Breast epithelium (tissue), 4 donors: ENCODE results near the gene KLHL26. TPM values are rescaled to one million over a fixed set of nuclear protein-coding genes. Genes with fewer than 3 reads are reported as not detected.

Experiments
- DNase-seq, 2 donors: peaks; one replicate each; pipeline ENCODE4 v3.0.0-alpha.2; 2019; ENCODE audit warnings: low spot score in 2 of 2
- H3K27ac ChIP-seq, 2 donors: fragments of 200-600 bp; sonication (generic) in 1 of 2; one replicate each; pipeline ENCODE4 v1.5.1; 2016 to 2019; ENCODE audit warnings: mild to moderate bottlenecking in 1 of 2
- H3K27me3 ChIP-seq, 2 donors: fragments of 200-600 bp; sonication (generic) in 1 of 2; one replicate each; pipeline versions ENCODE4 v1.5.1 to v1.6.0; 2017 to 2019; ENCODE audit warnings: control low read depth in 1 of 2, mild to moderate bottlenecking in 1 of 2
- H3K36me3 ChIP-seq: fragments of 200-600 bp; one replicate; pipeline ENCODE4 v1.5.1; 2019
- H3K4me1 ChIP-seq, 2 donors: fragments of 200-600 bp; sonication (generic); one replicate each; pipeline ENCODE4 v1.5.1; 2016 to 2019; ENCODE audit warnings: control low read depth in 1 of 2
- H3K4me3 ChIP-seq, 3 donors: fragments of 200-600 bp; sonication (generic); 1 replicate in 2 of 3; 2 replicates in 1 of 3; pipeline ENCODE4 v1.5.1; 2016 to 2019; ENCODE audit warnings: mild to moderate bottlenecking in 3 of 3, moderate library complexity in 2 of 3
- H3K9me3 ChIP-seq, 2 donors: fragments of 200-600 bp; sonication (generic) in 1 of 2; one replicate each; pipeline ENCODE4 v1.5.1; 2016 to 2019; ENCODE audit warnings: control low read depth in 1 of 2
- CTCF ChIP-seq, 3 donors: fragments of 450-650 bp; IDR thresholded peaks; one replicate each; pipeline ENCODE4 v1.5.1; 2016 to 2017; ENCODE audit warnings: antibody characterized with exemption in 3 of 3, mild to moderate bottlenecking in 3 of 3, moderate library complexity in 3 of 3
- POLR2A ChIP-seq: fragments of 450-650 bp; IDR thresholded peaks from one replicate; pipeline ENCODE4 v1.6.1; 2016; ENCODE audit warnings: antibody characterized with exemption, mild to moderate bottlenecking, moderate library complexity
- POLR2AphosphoS5 ChIP-seq, 3 donors: sonication (generic); formaldehyde crosslinking; IDR thresholded peaks; one replicate each; pipeline ENCODE4 v1.6.1; 2017; ENCODE audit warnings: antibody characterized with exemption in 3 of 3
- intact Hi-C: fragments of 100-400 bp; cut with DNase I; formaldehyde crosslinking; loops from one replicate; pipeline ENCODE4 v1.15.1; 2023; ENCODE audit warnings: low total_unique reads
- total RNA-seq, 3 donors: library from RNA; depleted of rRNA; stranded (reverse); fragments of >200 nt; gene quantifications; one replicate each; pipeline ENCODE4 v1.1.0, GENCODE V29; 2016

The KLHL26 gene
- total RNA-seq, 3 donors from 2014 or later = 7.0 to 18.1 (median 14.7) TPM

- no peak for DNase-seq
- intact Hi-C loops = no loop called here
- H3K27ac ChIP-seq = no peak overlapping the region
- no peak overlapping the region for H3K4me3 ChIP-seq
- H3K27me3 ChIP-seq = peaks cover 23 to 91% of the 10 kb centered on the region in 2 donors
- H3K36me3 ChIP-seq = no peaks in the 10 kb centered on the region
- TF ChIP-seq POLR2A = no peak
- TF ChIP-seq CTCF (IDR thresholded peaks at IDR 0.05) = no peak
- no peak for TF ChIP-seq POLR2AphosphoS5 (IDR thresholded peaks at IDR 0.05)
- H3K9me3 ChIP-seq = no peaks in the 10 kb centered on the region
- H3K4me1 ChIP-seq = peaks cover 12 to 22% of the 10 kb centered on the region in 2 donors
Observed at GRCh38 chr19:18609717-18610051, 27.1 kb upstream of the KLHL26 start.

- no peak overlapping the region for H3K27ac ChIP-seq
- H3K4me3 ChIP-seq = no peak overlapping the region
- peaks cover 12 to 22% of the 10 kb centered on the region in 2 donors for H3K4me1 ChIP-seq
- intact Hi-C loops = no loop called here
- H3K27me3 ChIP-seq = peaks cover 23 to 86% of the 10 kb centered on the region in 2 donors
- TF ChIP-seq CTCF (IDR thresholded peaks at IDR 0.05) (no peak), POLR2AphosphoS5 (IDR thresholded peaks at IDR 0.05) (no peak), POLR2A (no peak)
- no peaks in the 10 kb centered on the region for H3K9me3 ChIP-seq
- H3K36me3 ChIP-seq = no peaks in the 10 kb centered on the region
- DNase-seq = no peak
Observed at GRCh38 chr19:18610245-18610555, 26.6 kb upstream of the KLHL26 start.

- TF ChIP-seq POLR2AphosphoS5 (IDR thresholded peaks at IDR 0.05) (no peak), CTCF (IDR thresholded peaks at IDR 0.05) (no peak), POLR2A (no peak)
- Histone ChIP-seq H3K9me3 (no peaks in the 10 kb centered on the region), H3K27ac (no peak overlapping the region), H3K4me1 (peaks cover 11 to 22% of the 10 kb centered on the region in 2 donors), H3K4me3 (no peak overlapping the region), H3K36me3 (no peaks in the 10 kb centered on the region), H3K27me3 (peaks cover 23 to 80% of the 10 kb centered on the region in 2 donors)
- no peak for DNase-seq
- intact Hi-C loops = no loop called here
Observed at GRCh38 chr19:18610556-18611326, 26.1 kb upstream of the KLHL26 start.

GRCh38 chr19:18611327-18612050 is 25.3 kb upstream of the KLHL26 start:
- Histone ChIP-seq H3K4me1 (peaks cover 5 to 19% of the 10 kb centered on the region in 2 donors), H3K27me3 (peaks cover 17 to 74% of the 10 kb centered on the region in 2 donors), H3K36me3 (no peaks in the 10 kb centered on the region), H3K27ac (no peak overlapping the region), H3K4me3 (peak overlapping the region in 2 of 3 donors; percentile 54 to 69), H3K9me3 (no peaks in the 10 kb centered on the region)
- intact Hi-C loops = no loop called here
- DNase-seq = no peak
- TF ChIP-seq POLR2A = no peak
- no peak for TF ChIP-seq CTCF (IDR thresholded peaks at IDR 0.05)
- no peak for TF ChIP-seq POLR2AphosphoS5 (IDR thresholded peaks at IDR 0.05)
